Kidney epithelial cell (primary cell): ENCODE results near the gene VPREB1. TPM values are rescaled to one million over a fixed set of nuclear protein-coding genes. Genes with fewer than 3 reads are reported as not detected.
"Not testable (repeated sequence)": the region's sequence is repeated elsewhere in the genome, so short reads cannot be mapped to it uniquely, and the experiment has no call there.

Experiments used
- DNase-seq: peaks from one replicate; pipeline ENCODE4 v3.0.0-alpha.2; 2010; ENCODE audit warnings: low read depth
- H3K27me3 ChIP-seq: 2 replicates; pipeline ENCODE4 v1.6.0; 2011; ENCODE audit warnings: low read length; ENCODE audit not compliant: control insufficient read depth, insufficient read depth
- H3K36me3 ChIP-seq: 2 replicates; pipeline ENCODE4 v1.5.1; 2011; ENCODE audit warnings: low read length; ENCODE audit not compliant: control insufficient read depth, insufficient read depth
- H3K4me3 ChIP-seq: 2 replicates; pipeline ENCODE4 v1.5.1; 2011; ENCODE audit warnings: low read depth, mild to moderate bottlenecking, control low read depth, low read length
- CTCF ChIP-seq: IDR thresholded peaks from 2 replicates; pipeline ENCODE4 v1.5.1; 2011; ENCODE audit warnings: mild to moderate bottlenecking, moderate library complexity, low read length, control low read depth, inconsistent platforms; ENCODE audit not compliant: insufficient read depth, poor library complexity, severe bottlenecking
- total RNA-seq: library from RNA; depleted of rRNA; stranded (reverse); fragments of >200 nt; gene quantifications from 2 replicates; pipeline ENCODE4 v1.2.3, GENCODE V29; 2015

The VPREB1 gene
- total RNA-seq, 1 donor from 2014 or later = not detected

- no peaks in the 10 kb centered on the region for H3K36me3 ChIP-seq
- H3K4me3 ChIP-seq = no peak overlapping the region
- H3K27me3 ChIP-seq = peaks cover 3% of the 10 kb centered on the region
- no peak for TF ChIP-seq CTCF
- no peak for DNase-seq
These were observed 1.4 kb downstream of the VPREB1 start for GRCh38 chr22:22245935-22246525.

- Histone ChIP-seq H3K27me3 (no peaks in the 10 kb centered on the region), H3K4me3 (no peak overlapping the region), H3K36me3 (no peaks in the 10 kb centered on the region)
- TF ChIP-seq CTCF = no peak
- no peak for DNase-seq
These were observed 2.1 kb downstream of the VPREB1 start for GRCh38 chr22:22246706-22247105.

- no peak for DNase-seq
- no peaks in the 10 kb centered on the region for H3K36me3 ChIP-seq
- no peak overlapping the region for H3K4me3 ChIP-seq
- TF ChIP-seq CTCF = no peak
- no peaks in the 10 kb centered on the region for H3K27me3 ChIP-seq
These were observed 4.3 kb downstream of the VPREB1 start for GRCh38 chr22:22248878-22249277.

GRCh38 chr22:22250651-22251050 lies 6.1 kb downstream of the VPREB1 start:
- H3K27me3 ChIP-seq, H3K4me3 ChIP-seq, DNase-seq, H3K36me3 ChIP-seq: not testable (repeated sequence)

GRCh38 chr22:22256133-22256532 lies 11.5 kb downstream of the VPREB1 start:
- DNase-seq, H3K36me3 ChIP-seq, H3K27me3 ChIP-seq, H3K4me3 ChIP-seq: not testable (repeated sequence)

- not testable (repeated sequence) for H3K36me3 ChIP-seq, H3K27me3 ChIP-seq, H3K4me3 ChIP-seq, DNase-seq
These were observed 14.2 kb downstream of the VPREB1 start for GRCh38 chr22:22258597-22259415.

- not testable (repeated sequence) for DNase-seq
These were observed 15.6 kb downstream of the VPREB1 start for GRCh38 chr22:22260169-22260568.

GRCh38 chr22:22260586-22260985 lies 16.0 kb downstream of the VPREB1 start:
- DNase-seq, H3K27me3 ChIP-seq, H3K4me3 ChIP-seq, H3K36me3 ChIP-seq: not testable (repeated sequence)

More at GRCh38 chr22:22260169-22260568, 15.6 kb downstream of the VPREB1 start:
- H3K4me3 ChIP-seq, H3K36me3 ChIP-seq, H3K27me3 ChIP-seq: not testable (repeated sequence)

GRCh38 chr22:22262332-22263074 lies 17.9 kb downstream of the VPREB1 start:
- not testable (repeated sequence) for H3K4me3 ChIP-seq, H3K36me3 ChIP-seq, H3K27me3 ChIP-seq
- DNase-seq = peak; percentile 5

- not testable (repeated sequence) for H3K27me3 ChIP-seq, H3K36me3 ChIP-seq, H3K4me3 ChIP-seq, DNase-seq
These were observed 19.2 kb downstream of the VPREB1 start for GRCh38 chr22:22263823-22264222.

GRCh38 chr22:22270036-22270676 lies 25.6 kb downstream of the VPREB1 start:
- H3K27me3 ChIP-seq, H3K4me3 ChIP-seq, H3K36me3 ChIP-seq, DNase-seq: not testable (repeated sequence)
